Measurements from ENCODE around the gene CNNM4. TPM values are rescaled to one million over a fixed set of nuclear protein-coding genes. Genes with fewer than 3 reads are reported as not detected.

Gene CNNM4
- total and polyA plus RNA-seq, 2 of the 4 experiments (the other 2 are of a cell fraction), result 2.0 to 4.1 TPM

- no peak overlapping the region for H2AK9ac ChIP-seq (replicated peaks; ENCODE audit: low read depth, low read length, poor library complexity)
- intact Hi-C loops (cut with micrococcal nuclease), result no loop called here
- H2BK20ac ChIP-seq (ENCODE audit: low read depth, low read length), result no peak overlapping the region
- H3K56ac ChIP-seq (ENCODE audit: extremely low read depth, insufficient read depth, low read length), result no peak overlapping the region
- no peak overlapping the region for H4K8ac ChIP-seq (ENCODE audit: low read depth in 2 of 2, low read length in 2 of 2)
- H3K27ac ChIP-seq (ENCODE audit: insufficient read depth, low read length), result no peak overlapping the region
- peaks cover 12% of the 10 kb centered on the region; the same call in 1 of the 2 replicates for H3K9me1 ChIP-seq (ENCODE audit: insufficient read depth, low read length)
- no peak overlapping the region for H2BK5ac ChIP-seq (ENCODE audit: low read depth, low read length, poor library complexity, severe bottlenecking)
- 38% methylated on average over 2 of the region's 6 CpGs; no CpG with 5 or more reads in 1 of the 2 experiments for WGBS, 2 experiments (ENCODE audit: extremely low coverage in 2 of 2, insufficient read length in 1 of 2)
- in situ Hi-C loops (cut with MboI; ENCODE audit: low sequenced_read_pairs), result no loop called here
- peaks cover 16 to 44% of the 10 kb centered on the region in 2 experiments for H3K79me1 ChIP-seq (ENCODE audit: low read depth in 1 of 2, low read length in 2 of 2)
- no TSS peak for BruUV-seq (replicated peaks)
- no peak overlapping the region for H4K91ac ChIP-seq (ENCODE audit: insufficient read depth, low read depth, low read length)
- ChIA-PET CTCF (interaction anchor here (1.0 to 1.2 kb wide), 4 partner anchors 9 to 127 kb away, joined by 3 to 5 read pairs (median 4); partner anchors contain the start of gene ANKRD39), POLR2A (ENCODE audit: unreplicated experiment) (no interaction called here)
- no peak overlapping the region for H3K4me3 ChIP-seq (ENCODE audit: insufficient read depth, low read depth, low read length)
- no peak overlapping the region for H2BK15ac ChIP-seq (ENCODE audit: low read depth, low read length)
- no peak overlapping the region for H3K4ac ChIP-seq (ENCODE audit: low read depth, low read length)
- 0 out of 2 replicates have a peak overlapping the region, but pooled peaks have one; percentile 1 for H2AK5ac ChIP-seq (ENCODE audit: low read depth, low read length)
- dilution Hi-C loops (cut with HindIII; ENCODE audit: low sequenced_read_pairs, unreplicated experiment), result no loop called here
- H4K5ac ChIP-seq (ENCODE audit: low read depth, low read length), result no peak overlapping the region
- peaks cover 8% of the 10 kb centered on the region; the same call in 1 of the 2 replicates for H3K4me1 ChIP-seq (ENCODE audit: control insufficient read depth, insufficient read depth, low read length)
- no peak overlapping the region for H3K9ac ChIP-seq (ENCODE audit: low read depth, low read length)
- peaks cover 37% of the 10 kb centered on the region for H4K20me1 ChIP-seq (ENCODE audit: insufficient read depth, low read length)
- no peaks in the 10 kb centered on the region for H3K9me3 ChIP-seq (ENCODE audit: control insufficient read depth, insufficient read depth, low read length)
- no peak overlapping the region for H3K4me2 ChIP-seq (ENCODE audit: low read depth, low read length)
- DNase-seq (peak; percentile 83), ATAC-seq (ENCODE audit: low read depth) (peak; percentile 93)
- no peak overlapping the region for H3K14ac ChIP-seq (replicated peaks; ENCODE audit: low read depth, low read length)
- no peak overlapping the region for H2AFZ ChIP-seq (replicated peaks; ENCODE audit: low read length, poor library complexity)
- peaks cover 23% of the 10 kb centered on the region for H3K36me3 ChIP-seq (ENCODE audit: control insufficient read depth, insufficient read depth, low read length)
- H3K18ac ChIP-seq (ENCODE audit: low read depth, low read length), result no peak overlapping the region
- no peak overlapping the region for H2BK120ac ChIP-seq (ENCODE audit: low read depth, low read length)
- peak overlapping the region; percentile 26; the same call in 1 of the 2 replicates for H3K23ac ChIP-seq (ENCODE audit: low read depth, low read length)
- no peaks in the 10 kb centered on the region for H3K27me3 ChIP-seq (ENCODE audit: control insufficient read depth, insufficient read depth, low read length)
- TF ChIP-seq POLR2A (IDR thresholded peaks at IDR 0.05; ENCODE audit: low read depth, low read length), result no peak
- TF ChIP-seq CHD1 (IDR thresholded peaks at IDR 0.05; ENCODE audit: low read depth, low read length), result no peak
- no peak for TF ChIP-seq SMC3 (IDR thresholded peaks at IDR 0.05; ENCODE audit: low read depth, low read length)
- no peak for TF ChIP-seq MXI1 (IDR thresholded peaks at IDR 0.05; ENCODE audit: borderline replicate concordance, low read depth, low read length)
- TF ChIP-seq CTCF (conservative IDR thresholded peaks at IDR 0.05; ENCODE audit: low read depth, low read length), result no peak
- TF ChIP-seq RAD21 (IDR thresholded peaks at IDR 0.05; ENCODE audit: low read length), result no peak
- TF ChIP-seq MAZ (IDR thresholded peaks at IDR 0.05; ENCODE audit: borderline replicate concordance, low read depth, low read length), result no peak
- TF ChIP-seq CEBPB (IDR thresholded peaks at IDR 0.05; ENCODE audit: low read depth, low read length), result no peak
- TF ChIP-seq MAFK (IDR thresholded peaks at IDR 0.05; ENCODE audit: low read depth, low read length), result no peak
- no peak for TF ChIP-seq USF2 (IDR thresholded peaks at IDR 0.05; ENCODE audit: low read depth, low read length)
- TF ChIP-seq FOS (IDR thresholded peaks at IDR 0.05; ENCODE audit: low read depth, low read length), result no peak
- TF ChIP-seq NFE2L2 (IDR thresholded peaks at IDR 0.05; ENCODE audit: low read depth, low read length), result no peak
- no peak for TF ChIP-seq RFX5 (IDR thresholded peaks at IDR 0.05; ENCODE audit: low read depth, low read length)
- no peak for TF ChIP-seq BHLHE40 (IDR thresholded peaks at IDR 0.05; ENCODE audit: low read depth, low read length)
- TF ChIP-seq ELK1 (IDR thresholded peaks at IDR 0.05; ENCODE audit: borderline replicate concordance, low read depth, low read length), result no peak
Observed at GRCh38 chr2:96824079-96824870, 63.6 kb downstream of the CNNM4 start.
